ENCODE results near the gene RERE.

DNA sequence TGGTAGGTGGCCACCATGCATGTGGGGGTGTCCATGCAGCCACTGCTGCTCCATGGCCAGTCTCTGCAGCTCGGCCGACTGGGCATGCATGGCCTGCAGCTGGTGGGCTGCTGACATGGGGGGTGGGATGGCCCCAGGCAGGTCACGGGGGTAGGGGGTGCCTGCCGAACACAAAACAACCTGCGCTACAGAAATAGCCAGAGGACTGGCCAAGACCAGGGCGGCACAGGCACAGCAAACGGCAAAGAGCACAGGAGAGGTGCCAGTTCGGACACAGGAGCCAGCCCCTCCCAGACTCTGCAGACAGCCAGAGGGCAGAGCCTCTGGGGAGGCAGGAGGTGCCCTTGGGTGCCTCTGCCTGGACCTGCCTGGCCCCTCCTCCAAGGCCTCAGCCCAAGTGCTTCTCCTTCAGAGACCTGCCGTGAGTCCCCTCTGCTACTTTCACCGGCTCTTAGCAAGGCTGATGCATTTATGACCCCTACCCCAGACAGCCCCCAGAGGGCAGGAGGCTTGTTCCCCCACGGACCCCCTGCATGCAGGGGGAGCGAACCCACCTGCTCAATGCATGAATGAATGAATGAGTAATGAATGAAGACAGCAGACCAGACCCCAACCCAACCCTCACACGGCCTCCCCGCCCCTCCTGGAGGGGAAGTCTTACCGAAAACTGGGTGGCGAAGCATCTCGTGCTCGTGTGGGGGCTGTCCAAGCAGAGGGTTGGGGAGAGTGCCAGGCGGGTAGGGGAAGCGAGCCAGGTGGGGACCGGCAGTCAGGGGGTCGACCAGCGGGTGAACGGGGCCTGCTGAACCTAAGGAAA lies 461.8 kb downstream of the RERE start:
- TF ChIP-seq, protein P1, sequence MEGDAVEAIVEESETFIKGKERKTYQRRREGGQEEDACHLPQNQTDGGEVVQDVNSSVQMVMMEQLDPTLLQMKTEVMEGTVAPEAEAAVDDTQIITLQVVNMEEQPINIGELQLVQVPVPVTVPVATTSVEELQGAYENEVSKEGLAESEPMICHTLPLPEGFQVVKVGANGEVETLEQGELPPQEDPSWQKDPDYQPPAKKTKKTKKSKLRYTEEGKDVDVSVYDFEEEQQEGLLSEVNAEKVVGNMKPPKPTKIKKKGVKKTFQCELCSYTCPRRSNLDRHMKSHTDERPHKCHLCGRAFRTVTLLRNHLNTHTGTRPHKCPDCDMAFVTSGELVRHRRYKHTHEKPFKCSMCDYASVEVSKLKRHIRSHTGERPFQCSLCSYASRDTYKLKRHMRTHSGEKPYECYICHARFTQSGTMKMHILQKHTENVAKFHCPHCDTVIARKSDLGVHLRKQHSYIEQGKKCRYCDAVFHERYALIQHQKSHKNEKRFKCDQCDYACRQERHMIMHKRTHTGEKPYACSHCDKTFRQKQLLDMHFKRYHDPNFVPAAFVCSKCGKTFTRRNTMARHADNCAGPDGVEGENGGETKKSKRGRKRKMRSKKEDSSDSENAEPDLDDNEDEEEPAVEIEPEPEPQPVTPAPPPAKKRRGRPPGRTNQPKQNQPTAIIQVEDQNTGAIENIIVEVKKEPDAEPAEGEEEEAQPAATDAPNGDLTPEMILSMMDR (conservative IDR thresholded peaks at IDR 0.05), result no peak
- no peak for TF ChIP-seq ZFX (IDR thresholded peaks at IDR 0.05)

All from C4-2B (cell line).